Measurements from ENCODE around the gene RBM20.

DNA sequence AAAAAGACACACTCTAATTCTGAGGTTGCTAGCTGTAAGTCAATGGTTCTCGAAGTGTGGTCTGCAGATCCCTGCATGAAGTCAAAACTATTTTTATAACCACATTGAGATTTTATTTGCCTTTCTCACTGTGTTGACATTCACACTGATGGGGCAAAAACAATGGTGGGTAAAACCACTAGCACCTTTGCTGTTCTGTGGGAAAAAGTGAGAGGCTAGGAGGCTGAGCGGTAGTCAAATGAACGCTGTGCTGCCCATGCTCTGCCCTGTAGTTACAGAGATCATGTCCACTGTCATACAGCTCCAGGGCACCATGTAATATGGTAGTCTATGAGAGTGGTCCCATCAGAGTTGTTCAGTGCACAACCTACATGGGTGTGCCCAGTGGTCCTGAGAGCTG, 206.0 kb downstream of the RBM20 start:
- TF ChIP-seq, protein P1, sequence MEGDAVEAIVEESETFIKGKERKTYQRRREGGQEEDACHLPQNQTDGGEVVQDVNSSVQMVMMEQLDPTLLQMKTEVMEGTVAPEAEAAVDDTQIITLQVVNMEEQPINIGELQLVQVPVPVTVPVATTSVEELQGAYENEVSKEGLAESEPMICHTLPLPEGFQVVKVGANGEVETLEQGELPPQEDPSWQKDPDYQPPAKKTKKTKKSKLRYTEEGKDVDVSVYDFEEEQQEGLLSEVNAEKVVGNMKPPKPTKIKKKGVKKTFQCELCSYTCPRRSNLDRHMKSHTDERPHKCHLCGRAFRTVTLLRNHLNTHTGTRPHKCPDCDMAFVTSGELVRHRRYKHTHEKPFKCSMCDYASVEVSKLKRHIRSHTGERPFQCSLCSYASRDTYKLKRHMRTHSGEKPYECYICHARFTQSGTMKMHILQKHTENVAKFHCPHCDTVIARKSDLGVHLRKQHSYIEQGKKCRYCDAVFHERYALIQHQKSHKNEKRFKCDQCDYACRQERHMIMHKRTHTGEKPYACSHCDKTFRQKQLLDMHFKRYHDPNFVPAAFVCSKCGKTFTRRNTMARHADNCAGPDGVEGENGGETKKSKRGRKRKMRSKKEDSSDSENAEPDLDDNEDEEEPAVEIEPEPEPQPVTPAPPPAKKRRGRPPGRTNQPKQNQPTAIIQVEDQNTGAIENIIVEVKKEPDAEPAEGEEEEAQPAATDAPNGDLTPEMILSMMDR (IDR thresholded peaks at IDR 0.05): no peak
- TF ChIP-seq POLR2A (IDR thresholded peaks at IDR 0.05) (no peak), POLR2AphosphoS5 (IDR thresholded peaks at IDR 0.05) (no peak)

Data from breast epithelium (tissue), 3 donors.